ENCODE results near the gene AUTS2.

AUTS2 gene

GRCh38 chr7:70082099-70082611 lies 483.9 kb downstream of the AUTS2 start:
- Histone ChIP-seq H3K27ac (ENCODE audit: extremely low read depth, low read depth, low read length) (no peak overlapping the region), H3K36me3 (ENCODE audit: control insufficient read depth in 2 of 2, insufficient read depth in 1 of 2, low read length in 2 of 2) (no peaks in the 10 kb centered on the region), H3K4me3 (ENCODE audit: low read depth, low read length) (no peak overlapping the region), H3K9me3 (ENCODE audit: control insufficient read depth, insufficient read depth, low read depth, low read length) (no peaks in the 10 kb centered on the region), H3K4me1 (ENCODE audit: control insufficient read depth, insufficient read depth, low read length) (no peaks in the 10 kb centered on the region)
- TF ChIP-seq ZNF530 (tag by site-specific recombination; IDR thresholded peaks at IDR 0.05; ENCODE audit: low read depth) (no peak), ZBTB10 (tag by site-specific recombination; IDR thresholded peaks at IDR 0.05) (no peak), ELK4 (IDR thresholded peaks at IDR 0.05; ENCODE audit: borderline replicate concordance, low read depth, low read length) (no peak), ZNF433 (tag by site-specific recombination; IDR thresholded peaks at IDR 0.05; ENCODE audit: low read depth) (no peak), ZNF777 (tag by site-specific recombination; IDR thresholded peaks at IDR 0.05; ENCODE audit: borderline replicate concordance) (no peak), ZNF626 (tag by site-specific recombination; IDR thresholded peaks at IDR 0.05) (no peak), ZFHX2 (tag by site-specific recombination; conservative IDR thresholded peaks at IDR 0.05) (no peak), PRDM6 (tag by site-specific recombination; IDR thresholded peaks at IDR 0.05) (no peak), ZBTB11 (tag by site-specific recombination; conservative IDR thresholded peaks at IDR 0.05; ENCODE audit: low read depth) (no peak), GLI2 (tag by site-specific recombination; IDR thresholded peaks at IDR 0.05; ENCODE audit: borderline replicate concordance, low read depth) (no peak), ZSCAN4 (tag by site-specific recombination; IDR thresholded peaks at IDR 0.05) (no peak), ZNF394 (tag by site-specific recombination; IDR thresholded peaks at IDR 0.05; ENCODE audit: borderline replicate concordance) (no peak), ZNF274 (IDR thresholded peaks at IDR 0.05; ENCODE audit: low read length) (no peak), ZNF274 (tag by site-specific recombination; IDR thresholded peaks at IDR 0.05; ENCODE audit: borderline replicate concordance) (no peak)
- ChIA-PET POLR2A (no interaction called here), CTCF (interaction anchor here (0.7 kb wide), 1 partner anchor 1374 kb away, joined by 3 read pairs; no protein-coding TSS in a partner anchor)
